ENCODE measurements around the gene GRWD1. TPM values are rescaled to one million over a fixed set of nuclear protein-coding genes. Genes with fewer than 3 reads are reported as not detected.
A peak's percentile ranks its signal among the peaks of the same experiment; 100 is the strongest.

The GRWD1 gene
- 10 to 100 TPM; 10.6 to 46.5 (median 21.8) TPM for total RNA-seq

- Histone ChIP-seq H3K27ac (peak within 1 kb of the TSS; percentile 87 to 92), H3K4me3 (peak within 1 kb of the TSS; percentile 73 to 95 (median 79)), H3K4me1 (replicated peaks in 1 of 2) (peaks cover 13 to 16% of the 10 kb centered on the region in 2 donors)
- 0 to 3% (median 0%) methylated on average over 4 to 22 of the region's 61 CpGs for WGBS, 10 experiments
- ATAC-seq (replicated peaks in 6 of 8), result peak; percentile 81 to 92 (median 90)
- in situ Hi-C loops (cut with MboI; ENCODE audit: low pct_unique_long_range_greater_than_20kb in 2 of 9, low sequenced_read_pairs in 9 of 9, unreplicated experiment in 9 of 9), result no loop called here
These were observed at the start of gene GRWD1 for GRCh38 chr19:48445606-48446481. GRWD1 (plus strand) TSS chr19:48445983; CDS start chr19:48446006, 23 bp downstream.

DNA sequence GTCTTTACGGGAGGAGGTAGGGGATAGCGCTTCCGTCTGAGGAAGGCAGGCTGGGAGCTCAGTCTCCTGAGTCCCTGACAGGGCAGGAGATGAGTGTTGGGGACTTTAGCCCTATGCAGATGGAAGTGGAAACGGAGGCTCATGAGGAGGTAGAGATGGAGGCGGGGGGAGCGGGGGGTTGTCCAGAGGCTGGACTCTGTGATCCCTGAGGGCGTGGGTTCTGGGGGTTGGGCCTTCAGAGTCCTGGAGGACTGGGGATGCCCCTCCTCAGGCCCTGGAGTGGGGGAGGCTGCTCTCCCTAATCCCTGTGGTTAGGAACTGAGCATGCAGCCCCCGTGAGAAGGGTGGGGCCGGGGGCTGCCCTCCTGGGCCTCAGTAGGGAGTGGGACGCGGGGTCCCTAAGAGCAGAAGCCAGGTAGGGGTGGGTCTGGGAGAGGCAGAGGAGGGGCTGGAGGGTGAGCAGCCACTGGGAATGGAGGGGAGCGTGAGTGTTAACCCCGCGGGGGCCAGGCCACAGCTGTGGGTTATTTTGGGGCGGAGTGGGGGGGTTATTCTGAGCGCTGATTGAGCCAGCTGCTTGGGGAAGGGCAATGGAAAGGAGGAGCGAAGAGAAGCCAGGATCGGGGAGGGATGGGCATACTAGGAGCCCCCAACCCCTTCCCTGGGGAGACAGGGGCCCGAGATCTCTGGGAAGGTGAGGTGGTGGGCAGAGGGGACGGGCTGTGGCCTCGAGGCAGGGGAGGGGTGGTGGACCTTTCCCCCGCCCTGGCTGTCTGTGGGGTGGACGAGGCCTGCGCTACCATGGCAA is 49.6 kb upstream of the GRWD1 start:
- H3K27ac ChIP-seq, result no peak overlapping the region
- 88% methylated on average over 3 of the region's 24 CpGs; no CpG with 5 or more reads in 9 of the 10 experiments for WGBS, 10 experiments
- peak overlapping the region in 2 of 5 donors; percentile 58 to 63 for H3K4me3 ChIP-seq
- in situ Hi-C loops (cut with MboI; ENCODE audit: low pct_unique_long_range_greater_than_20kb in 2 of 9, low sequenced_read_pairs in 9 of 9, unreplicated experiment in 9 of 9), result no loop called here
- ATAC-seq (replicated peaks in 6 of 8), result peak in 3 of 8 experiments; percentile 2 to 8 (median 4)
- H3K4me1 ChIP-seq (replicated peaks in 1 of 2), result peaks cover 44 to 67% of the 10 kb centered on the region in 2 donors

DNA sequence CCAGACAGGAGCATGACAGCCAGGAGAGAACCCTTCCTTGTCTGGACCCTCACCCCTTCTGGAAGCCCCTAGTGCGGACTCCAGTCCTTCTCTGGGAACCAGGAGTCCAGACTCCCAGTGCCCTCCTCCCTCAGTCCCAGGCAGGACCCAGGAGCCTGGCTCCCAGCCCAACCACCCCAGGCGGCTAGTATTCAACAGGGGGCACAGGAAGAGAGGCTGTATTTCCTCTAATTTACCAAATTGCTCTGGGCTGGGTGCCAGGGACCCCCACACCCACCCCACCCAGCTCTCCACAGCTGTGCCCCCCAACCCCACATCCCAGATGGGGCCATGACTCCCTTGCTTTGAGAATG is 49.0 kb upstream of the GRWD1 start:
- WGBS, 10 experiments, result 60% methylated on average over 1 of the region's 2 CpGs; no CpG with 5 or more reads in 9 of the 10 experiments
- Histone ChIP-seq H3K4me3 (peak overlapping the region in 2 of 5 donors; percentile 58 to 63), H3K27ac (no peak overlapping the region), H3K4me1 (replicated peaks in 1 of 2) (peaks cover 44 to 67% of the 10 kb centered on the region in 2 donors)
- no peak for ATAC-seq (replicated peaks in 6 of 8)
- in situ Hi-C loops (cut with MboI; ENCODE audit: low pct_unique_long_range_greater_than_20kb in 2 of 9, low sequenced_read_pairs in 9 of 9, unreplicated experiment in 9 of 9), result no loop called here

DNA sequence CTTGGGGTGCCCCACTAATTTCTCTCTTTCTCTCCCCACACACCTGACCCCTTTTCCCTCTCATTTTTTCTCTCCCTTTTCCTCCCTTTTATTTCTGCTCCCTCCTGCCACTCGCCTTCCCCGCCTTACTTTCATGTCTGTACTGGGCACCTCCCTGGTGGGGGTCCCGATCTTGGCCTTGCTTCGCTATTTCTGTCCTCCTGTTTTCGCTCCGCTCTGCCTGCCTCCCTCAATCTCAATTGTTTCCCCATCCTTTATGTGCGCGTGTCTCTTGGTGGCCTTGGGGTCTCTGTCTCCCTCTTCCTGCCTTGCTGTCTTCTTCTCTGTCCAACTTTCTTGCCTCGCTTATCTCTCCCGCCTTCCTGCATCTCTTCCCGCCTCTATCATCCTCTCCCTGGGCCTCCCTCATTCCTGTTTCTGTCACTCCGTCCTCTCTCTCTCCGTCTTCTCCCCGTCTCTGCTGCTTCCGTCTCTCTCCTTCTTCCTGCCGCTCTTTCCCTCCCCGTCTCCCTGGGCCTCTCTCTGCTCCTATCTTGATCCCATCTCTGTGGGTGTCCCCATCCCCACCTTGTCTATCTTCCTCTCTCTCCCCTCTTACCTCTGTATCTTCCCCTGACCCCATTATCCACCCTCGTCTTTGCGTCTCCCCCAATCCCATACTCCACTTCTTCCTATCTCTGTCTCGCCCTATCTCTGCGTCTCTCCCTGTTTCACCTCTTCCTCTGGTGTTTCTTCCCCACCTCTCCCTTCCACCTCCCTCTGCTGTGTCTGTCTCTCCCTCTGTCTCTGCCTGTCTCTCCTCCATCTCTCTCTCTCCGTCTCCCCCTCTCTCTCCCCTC is 48.3 kb upstream of the GRWD1 start:
- H3K4me1 ChIP-seq (replicated peaks in 1 of 2), result peaks cover 44 to 67% of the 10 kb centered on the region in 2 donors
- ATAC-seq (replicated peaks in 6 of 8), result no peak
- in situ Hi-C loops (cut with MboI; ENCODE audit: low pct_unique_long_range_greater_than_20kb in 2 of 9, low sequenced_read_pairs in 9 of 9, unreplicated experiment in 9 of 9), result no loop called here
- peak overlapping the region; percentile 20 to 44 (median 23) for H3K4me3 ChIP-seq
- H3K27ac ChIP-seq, result no peak overlapping the region
- 29 to 92% (median 61%) methylated on average over 2 to 22 of the region's 22 CpGs for WGBS, 10 experiments

DNA sequence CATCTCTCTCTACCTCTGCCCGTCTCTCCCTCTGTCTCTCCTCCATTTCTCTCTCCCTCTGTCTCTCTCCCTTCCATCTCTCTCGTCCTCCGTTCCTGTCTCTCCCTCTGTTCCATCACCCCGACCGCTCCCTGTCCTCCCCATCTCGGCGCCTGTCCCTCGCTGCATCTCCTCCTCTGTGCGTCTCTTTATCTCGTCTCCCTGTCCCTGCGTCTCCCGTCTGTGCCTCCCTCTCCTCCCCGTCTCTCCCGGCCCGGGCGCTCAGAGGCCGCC is 47.7 kb upstream of the GRWD1 start:
- Histone ChIP-seq H3K27ac (peak overlapping the region in 1 of 2 donors; percentile 80), H3K4me1 (replicated peaks in 1 of 2) (peaks cover 44 to 62% of the 10 kb centered on the region in 2 donors), H3K4me3 (peak overlapping the region; percentile 20 to 44 (median 23))
- ATAC-seq (replicated peaks in 6 of 8), result no peak
- WGBS, 10 experiments, result 0 to 57% (median 5%) methylated on average over 1 to 17 of the region's 17 CpGs; no CpG with 5 or more reads in 1 of the 10 experiments
- in situ Hi-C loops (cut with MboI; ENCODE audit: low pct_unique_long_range_greater_than_20kb in 2 of 9, low sequenced_read_pairs in 9 of 9, unreplicated experiment in 9 of 9), result no loop called here

GRCh38 chr19:48398375-48399235 is 47.2 kb upstream of the GRWD1 start:
- Histone ChIP-seq H3K4me3 (peak overlapping the region; percentile 20 to 44 (median 23)), H3K4me1 (replicated peaks in 1 of 2) (peaks cover 40 to 59% of the 10 kb centered on the region in 2 donors), H3K27ac (peak overlapping the region in 1 of 2 donors; percentile 80)
- 0 to 80% (median 10%) methylated on average over 1 to 4 of the region's 104 CpGs; no CpG with 5 or more reads in 7 of the 10 experiments for WGBS, 10 experiments
- ATAC-seq (replicated peaks in 6 of 8), result peak; percentile 3 to 71 (median 47)
- in situ Hi-C loops (cut with MboI; ENCODE audit: low pct_unique_long_range_greater_than_20kb in 2 of 9, low sequenced_read_pairs in 9 of 9, unreplicated experiment in 9 of 9), result no loop called here

- H3K4me1 ChIP-seq (replicated peaks in 1 of 2), result peaks cover 31 to 52% of the 10 kb centered on the region in 2 donors
- peak overlapping the region in 1 of 5 donors; percentile 25 for H3K4me3 ChIP-seq
- in situ Hi-C loops (cut with MboI; ENCODE audit: low pct_unique_long_range_greater_than_20kb in 2 of 9, low sequenced_read_pairs in 9 of 9, unreplicated experiment in 9 of 9), result no loop called here
- peak overlapping the region; percentile 36 to 69 for H3K27ac ChIP-seq
- WGBS, 10 experiments, result 0 to 48% (median 12%) methylated on average over 1 to 5 of the region's 14 CpGs; no CpG with 5 or more reads in 2 of the 10 experiments
- ATAC-seq (replicated peaks in 6 of 8), result peak; percentile 65 to 78 (median 72)
These were observed 45.6 kb upstream of the GRWD1 start for GRCh38 chr19:48400018-48400742.

DNA sequence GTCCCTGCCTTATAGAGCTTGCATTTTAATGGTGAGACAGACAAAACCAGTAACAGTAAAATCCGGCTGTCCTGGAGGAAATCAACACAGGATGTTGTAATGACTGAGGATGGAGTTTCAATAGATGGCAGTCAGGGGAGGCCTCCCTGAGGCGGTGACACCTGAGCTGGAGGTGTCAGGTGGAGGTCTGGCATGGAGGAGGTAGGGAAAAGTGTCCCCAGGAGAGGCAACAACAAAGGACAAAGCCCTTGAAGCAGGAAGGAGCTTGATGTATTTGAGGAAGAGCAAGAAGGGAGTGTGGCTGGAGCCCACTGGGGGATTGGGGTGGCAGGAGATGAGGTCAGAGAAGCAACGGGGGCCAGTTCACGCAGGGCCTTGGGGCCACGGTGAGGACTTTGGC is 44.5 kb upstream of the GRWD1 start:
- no peak overlapping the region for H3K27ac ChIP-seq
- 31 to 98% (median 82%) methylated on average over 1 to 5 of the region's 5 CpGs; no CpG with 5 or more reads in 3 of the 10 experiments for WGBS, 10 experiments
- no peak for ATAC-seq (replicated peaks in 6 of 8)
- no peak overlapping the region for H3K4me3 ChIP-seq
- in situ Hi-C loops (cut with MboI; ENCODE audit: low pct_unique_long_range_greater_than_20kb in 2 of 9, low sequenced_read_pairs in 9 of 9, unreplicated experiment in 9 of 9), result no loop called here
- H3K4me1 ChIP-seq (replicated peaks in 1 of 2), result peaks cover 20 to 41% of the 10 kb centered on the region in 2 donors

DNA sequence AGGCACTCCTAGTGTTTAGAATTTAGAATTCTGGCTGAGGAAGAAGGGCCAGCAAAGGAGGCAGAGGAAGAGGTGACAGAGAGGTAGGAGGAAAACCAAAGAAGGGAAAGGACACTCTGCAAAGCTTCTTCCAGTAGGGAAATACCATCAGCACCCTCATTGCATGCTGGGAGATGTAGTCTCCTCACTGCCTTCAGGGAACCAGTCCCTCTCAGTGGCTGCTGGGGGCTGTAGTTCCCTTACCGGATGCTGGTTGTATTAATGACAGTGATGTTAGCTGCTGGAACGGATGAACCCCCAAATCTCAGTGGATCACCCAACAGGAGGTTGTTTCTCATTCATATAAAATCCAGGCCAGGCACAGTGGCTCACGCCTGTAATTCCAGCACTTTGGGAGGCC is 42.2 kb upstream of the GRWD1 start:
- 0 to 100% (median 40%) methylated on average over 1 to 3 of the region's 3 CpGs; no CpG with 5 or more reads in 4 of the 10 experiments for WGBS, 10 experiments
- peaks cover 6 to 22% of the 10 kb centered on the region in 2 donors for H3K4me1 ChIP-seq (replicated peaks in 1 of 2)
- no peak overlapping the region for H3K4me3 ChIP-seq
- in situ Hi-C loops (cut with MboI; ENCODE audit: low pct_unique_long_range_greater_than_20kb in 2 of 9, low sequenced_read_pairs in 9 of 9, unreplicated experiment in 9 of 9), result no loop called here
- no peak overlapping the region for H3K27ac ChIP-seq
- peak in 6 of 8 experiments; percentile 5 to 57 (median 36) for ATAC-seq (replicated peaks in 6 of 8)

DNA sequence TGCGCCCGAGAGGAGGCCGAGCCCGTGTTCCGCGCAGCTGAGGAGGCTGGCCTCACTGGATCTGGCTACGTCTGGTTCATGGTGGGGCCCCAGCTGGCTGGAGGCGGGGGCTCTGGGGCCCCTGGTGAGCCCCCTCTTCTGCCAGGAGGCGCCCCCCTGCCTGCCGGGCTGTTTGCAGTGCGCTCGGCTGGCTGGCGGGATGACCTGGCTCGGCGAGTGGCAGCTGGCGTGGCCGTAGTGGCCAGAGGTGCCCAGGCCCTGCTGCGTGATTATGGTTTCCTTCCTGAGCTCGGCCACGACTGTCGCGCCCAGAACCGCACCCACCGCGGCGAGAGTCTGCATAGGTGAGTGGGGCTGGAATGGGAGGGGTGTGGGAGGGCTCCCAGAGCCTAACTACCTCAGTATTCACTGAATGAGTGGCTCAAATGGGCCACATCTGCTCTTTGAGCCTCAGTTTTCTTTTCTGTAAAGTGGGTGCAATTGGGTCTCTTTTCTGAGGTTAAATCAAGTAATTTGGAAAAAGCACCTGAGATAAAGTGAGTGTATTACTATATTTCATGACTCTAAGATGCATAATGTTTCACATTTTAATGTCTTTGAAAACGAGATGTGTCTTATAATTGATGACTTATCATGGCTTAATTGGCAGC is 40.6 kb upstream of the GRWD1 start:
- peaks cover 6 to 11% of the 10 kb centered on the region in 2 donors for H3K4me1 ChIP-seq (replicated peaks in 1 of 2)
- no peak overlapping the region for H3K4me3 ChIP-seq
- in situ Hi-C loops (cut with MboI; ENCODE audit: low pct_unique_long_range_greater_than_20kb in 2 of 9, low sequenced_read_pairs in 9 of 9, unreplicated experiment in 9 of 9), result no loop called here
- no peak overlapping the region for H3K27ac ChIP-seq
- ATAC-seq (replicated peaks in 6 of 8), result no peak
- 50 to 100% (median 93%) methylated on average over 1 to 7 of the region's 27 CpGs; no CpG with 5 or more reads in 3 of the 10 experiments for WGBS, 10 experiments

DNA sequence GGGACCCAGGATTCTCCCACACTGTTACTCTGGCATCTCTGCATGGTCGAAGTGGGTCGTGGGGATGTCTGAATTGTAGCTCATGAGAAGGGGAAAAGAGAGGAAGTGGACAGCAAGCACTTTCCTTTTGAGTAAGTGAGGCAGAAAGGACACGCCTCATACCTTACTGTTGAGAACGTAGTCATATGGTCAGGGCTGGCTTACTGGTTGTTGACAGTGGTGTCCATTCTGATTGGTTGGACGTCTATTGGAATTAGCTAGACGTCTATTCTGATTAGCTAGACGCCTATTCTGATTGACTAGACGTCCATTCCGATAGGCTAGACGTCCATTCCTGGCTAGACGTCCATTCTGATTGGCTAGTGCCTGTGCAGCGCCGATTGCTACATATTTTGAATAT is 39.9 kb upstream of the GRWD1 start:
- ATAC-seq (replicated peaks in 6 of 8), result no peak
- WGBS, 10 experiments, result 20 to 94% (median 78%) methylated on average over 1 to 7 of the region's 13 CpGs; no CpG with 5 or more reads in 4 of the 10 experiments
- Histone ChIP-seq H3K4me1 (replicated peaks in 1 of 2) (peaks cover 0 to 4% of the 10 kb centered on the region in 2 donors), H3K27ac (no peak overlapping the region), H3K4me3 (no peak overlapping the region)
- in situ Hi-C loops (cut with MboI; ENCODE audit: low pct_unique_long_range_greater_than_20kb in 2 of 9, low sequenced_read_pairs in 9 of 9, unreplicated experiment in 9 of 9), result no loop called here

Measured in motor neuron (in vitro differentiated cells).